Thymus (tissue), 11 donors: ENCODE measurements around the gene RPL15. TPM values are rescaled to one million over a fixed set of nuclear protein-coding genes. Genes with fewer than 3 reads are reported as not detected.
"Not testable (repeated sequence)": the region's sequence is repeated elsewhere in the genome, so short reads cannot be mapped to it uniquely, and the experiment has no call there.

Experiments
- DNase-seq, 9 donors: peaks; one replicate each; pipeline ENCODE4 v3.0.0-alpha.2; 2013; ENCODE audit warnings: low spot score in 9 of 9, low read depth in 6 of 9, missing footprints in 1 of 9
- H3K27ac ChIP-seq, 2 donors: one replicate each; pipeline ENCODE4 v1.5.1; 2013; ENCODE audit warnings: control low read depth in 1 of 2, low read depth in 1 of 2, low read length in 1 of 2, mild to moderate bottlenecking in 1 of 2, moderate library complexity in 1 of 2
- H3K27me3 ChIP-seq, 2 donors: one replicate each; pipeline ENCODE4 v1.5.1; 2013; ENCODE audit warnings: low read length in 1 of 2; ENCODE audit not compliant: control insufficient read depth in 2 of 2, insufficient read depth in 1 of 2
- H3K36me3 ChIP-seq, 2 donors: one replicate each; pipeline ENCODE4 v1.5.1; 2013; ENCODE audit warnings: low read length in 1 of 2, mild to moderate bottlenecking in 1 of 2, moderate library complexity in 1 of 2; ENCODE audit not compliant: control insufficient read depth in 2 of 2, insufficient read depth in 2 of 2
- H3K4me1 ChIP-seq, 2 donors: one replicate each; pipeline ENCODE4 v1.5.1; 2013; ENCODE audit warnings: low read length in 2 of 2; ENCODE audit not compliant: control insufficient read depth in 2 of 2, insufficient read depth in 2 of 2
- H3K4me3 ChIP-seq, 2 donors: one replicate each; pipeline ENCODE4 v1.5.1; 2013; ENCODE audit warnings: low read length in 2 of 2, control low read depth in 1 of 2, mild to moderate bottlenecking in 1 of 2
- H3K9me3 ChIP-seq, 2 donors: one replicate each; pipeline ENCODE4 v1.5.1; 2013; ENCODE audit warnings: low read length in 1 of 2, mild to moderate bottlenecking in 1 of 2; ENCODE audit not compliant: control insufficient read depth in 2 of 2, insufficient read depth in 1 of 2
- WGBS: extraction: QIAGEN DNeasy Blood & Tissue Kit; methylation state at CpG from one replicate; pipeline ENCODE4 v1.1.7; 2013; 5-methylcytosine and 5-hydroxymethylcytosine counted together
- polyA plus RNA-seq: library from polyadenylated mRNA; stranded (reverse); fragments of 200-250 nt; gene quantifications from one replicate; pipeline ENCODE4 v1.2.3, GENCODE V29; 2013
- total RNA-seq: library from RNA; stranded (reverse); fragments of 120-200 nt; gene quantifications from one replicate; pipeline ENCODE4 v1.2.4, GENCODE V29; 2013
- donor health status: healthy.

Gene RPL15
- total and polyA plus RNA-seq, 2 donors, result 2,170 to 4,223 TPM

DNA sequence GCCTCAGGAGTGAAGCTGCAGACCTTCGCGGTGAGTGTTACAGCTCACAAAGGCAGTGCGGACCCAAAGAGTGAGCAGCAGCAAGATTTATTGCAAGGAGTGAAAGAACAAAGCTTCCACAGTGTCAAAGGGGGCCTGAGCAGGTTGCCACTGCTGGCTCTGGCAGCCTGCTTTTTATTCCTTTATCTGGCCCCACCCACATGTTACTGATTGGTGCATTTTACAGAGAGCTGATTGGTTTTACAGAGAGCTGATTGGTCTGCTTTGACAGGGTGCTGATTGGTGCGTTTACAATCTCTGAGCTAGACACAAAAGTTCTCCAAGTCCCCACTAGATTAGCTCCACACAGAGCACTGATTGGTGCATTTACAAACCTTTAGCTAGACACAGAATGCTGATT is 34.9 kb upstream of the RPL15 start:
- not testable (repeated sequence) for H3K27me3 ChIP-seq, H3K4me3 ChIP-seq, DNase-seq, H3K36me3 ChIP-seq, H3K27ac ChIP-seq
- 41% methylated on average over 4 of the region's 4 CpGs for WGBS
- Histone ChIP-seq H3K9me3 (peaks cover 0 to 10% of the 10 kb centered on the region in 2 donors), H3K4me1 (peaks cover 5 to 10% of the 10 kb centered on the region in 2 donors)

- Histone ChIP-seq H3K27ac (no peak overlapping the region), H3K9me3 (peaks cover 0 to 10% of the 10 kb centered on the region in 2 donors), H3K4me1 (peaks cover 5 to 8% of the 10 kb centered on the region in 2 donors), H3K27me3 (no peaks in the 10 kb centered on the region), H3K36me3 (no peaks in the 10 kb centered on the region), H3K4me3 (no peak overlapping the region)
- 98% methylated on average over 28 of the region's 28 CpGs for WGBS
- no peak for DNase-seq
These were observed 34.4 kb upstream of the RPL15 start for GRCh38 chr3:23882487-23882918.

DNA sequence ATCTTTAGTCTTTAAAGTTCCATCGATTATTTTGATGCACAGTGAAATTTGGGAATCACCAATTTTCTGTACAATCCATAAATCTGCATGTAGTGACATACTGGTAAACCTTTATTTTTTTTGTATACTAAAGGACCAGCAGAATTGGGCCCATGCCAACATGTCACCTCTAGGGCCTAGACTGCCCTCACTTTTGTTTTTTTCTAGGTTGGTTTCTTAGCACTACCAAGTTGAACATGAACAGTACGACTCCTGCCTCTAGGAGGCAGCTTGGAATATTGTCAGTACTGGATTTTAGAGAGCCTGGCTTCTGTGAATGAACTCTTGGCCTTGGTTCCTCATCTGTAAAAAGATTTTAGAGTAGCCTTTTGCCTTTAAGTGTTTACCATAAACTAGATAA is 32.5 kb upstream of the RPL15 start:
- WGBS, result 96% methylated on average over 2 of the region's 2 CpGs
- Histone ChIP-seq H3K27me3 (no peaks in the 10 kb centered on the region), H3K9me3 (peaks cover 0 to 6% of the 10 kb centered on the region in 2 donors), H3K4me1 (peaks cover 5 to 8% of the 10 kb centered on the region in 2 donors), H3K4me3 (no peak overlapping the region), H3K36me3 (peaks cover 0 to 6% of the 10 kb centered on the region in 2 donors), H3K27ac (no peak overlapping the region)
- no peak for DNase-seq

DNA sequence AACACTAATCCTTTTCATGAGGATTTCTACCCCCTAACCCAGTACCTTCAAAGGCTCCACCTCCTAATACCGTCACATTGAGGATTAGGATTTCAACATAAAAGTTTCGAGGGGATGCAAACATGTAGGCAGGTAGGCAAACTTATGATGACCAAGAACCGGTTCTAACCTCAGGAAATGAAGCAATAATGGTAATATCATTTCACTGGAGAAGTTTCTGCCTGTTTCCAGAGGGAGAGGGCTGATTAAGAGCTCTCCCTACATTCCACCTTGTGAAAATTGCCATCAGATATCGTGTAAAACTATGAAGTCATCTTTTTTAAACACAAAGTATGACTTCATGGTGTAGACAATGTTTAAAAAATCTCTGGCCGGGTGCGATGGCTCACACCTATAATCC is 31.7 kb upstream of the RPL15 start:
- 95% methylated on average over 6 of the region's 6 CpGs for WGBS
- Histone ChIP-seq H3K27me3 (no peaks in the 10 kb centered on the region), H3K36me3 (peaks cover 0 to 13% of the 10 kb centered on the region in 2 donors), H3K9me3 (peaks cover 0 to 6% of the 10 kb centered on the region in 2 donors), H3K4me1 (peaks cover 5 to 8% of the 10 kb centered on the region in 2 donors), H3K4me3 (no peak overlapping the region), H3K27ac (no peak overlapping the region)
- no peak for DNase-seq

- Histone ChIP-seq H3K36me3 (peaks cover 0 to 15% of the 10 kb centered on the region in 2 donors), H3K4me3 (no peak overlapping the region), H3K4me1 (peaks cover 0 to 5% of the 10 kb centered on the region in 2 donors), H3K9me3 (peaks cover 0 to 6% of the 10 kb centered on the region in 2 donors), H3K27ac (no peak overlapping the region), H3K27me3 (no peaks in the 10 kb centered on the region)
- no peak for DNase-seq
- 97% methylated on average over 3 of the region's 3 CpGs for WGBS
These were observed 30.6 kb upstream of the RPL15 start for GRCh38 chr3:23886311-23886710.

GRCh38 chr3:23888617-23889228 is 28.2 kb upstream of the RPL15 start:
- H3K9me3 ChIP-seq, result no peaks in the 10 kb centered on the region
- no peak overlapping the region for H3K4me3 ChIP-seq
- H3K27me3 ChIP-seq, result no peaks in the 10 kb centered on the region
- no peak overlapping the region for H3K27ac ChIP-seq
- WGBS, result 89% methylated on average over 3 of the region's 3 CpGs
- no peaks in the 10 kb centered on the region for H3K4me1 ChIP-seq
- peak in 4 of 9 donors; percentile 30 to 55 (median 36) for DNase-seq
- H3K36me3 ChIP-seq, result peaks cover 0 to 21% of the 10 kb centered on the region in 2 donors

DNA sequence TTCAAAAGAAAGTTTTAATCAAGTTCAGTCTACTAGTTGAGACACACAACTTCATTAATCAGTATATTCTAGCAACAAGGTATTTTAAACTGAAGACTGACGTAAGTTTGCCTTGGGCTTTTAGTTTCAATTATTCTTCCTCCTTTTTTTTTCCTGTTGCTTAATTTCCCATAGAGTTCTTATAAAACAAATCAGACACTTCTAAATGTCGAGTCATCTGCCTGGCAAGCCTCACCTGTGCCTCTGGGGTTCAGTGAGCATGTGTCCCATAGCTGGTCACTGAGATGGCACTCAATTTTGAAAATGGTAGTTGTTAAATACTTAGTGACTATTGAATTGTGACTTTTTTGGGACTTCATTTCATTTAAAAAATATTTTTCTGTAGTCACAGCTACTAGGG is 27.5 kb upstream of the RPL15 start:
- Histone ChIP-seq H3K9me3 (no peaks in the 10 kb centered on the region), H3K36me3 (peaks cover 0 to 21% of the 10 kb centered on the region in 2 donors), H3K4me3 (no peak overlapping the region), H3K4me1 (no peaks in the 10 kb centered on the region), H3K27me3 (no peaks in the 10 kb centered on the region), H3K27ac (no peak overlapping the region)
- WGBS, result 87% methylated on average over 2 of the region's 2 CpGs
- DNase-seq, result no peak

GRCh38 chr3:23889950-23890349 is 27.0 kb upstream of the RPL15 start:
- Histone ChIP-seq H3K4me3 (no peak overlapping the region), H3K4me1 (no peaks in the 10 kb centered on the region), H3K27ac (no peak overlapping the region), H3K9me3 (no peaks in the 10 kb centered on the region), H3K27me3 (no peaks in the 10 kb centered on the region), H3K36me3 (peaks cover 0 to 21% of the 10 kb centered on the region in 2 donors)
- 97% methylated on average over 5 of the region's 5 CpGs for WGBS
- no peak for DNase-seq

- 92% methylated on average over 8 of the region's 8 CpGs for WGBS
- no peak for DNase-seq
These were observed 22.5 kb upstream of the RPL15 start for GRCh38 chr3:23894254-23895061.

More at GRCh38 chr3:23894254-23895061, 22.5 kb upstream of the RPL15 start:
- no peaks in the 10 kb centered on the region for H3K4me1 ChIP-seq
- H3K9me3 ChIP-seq, result peaks cover 0 to 5% of the 10 kb centered on the region in 2 donors
- H3K27me3 ChIP-seq, result no peaks in the 10 kb centered on the region
- no peak overlapping the region for H3K4me3 ChIP-seq
- H3K27ac ChIP-seq, result no peak overlapping the region
- peaks cover 0 to 21% of the 10 kb centered on the region in 2 donors for H3K36me3 ChIP-seq
